Measurements from ENCODE around the gene XPR1.

XPR1 gene

DNA sequence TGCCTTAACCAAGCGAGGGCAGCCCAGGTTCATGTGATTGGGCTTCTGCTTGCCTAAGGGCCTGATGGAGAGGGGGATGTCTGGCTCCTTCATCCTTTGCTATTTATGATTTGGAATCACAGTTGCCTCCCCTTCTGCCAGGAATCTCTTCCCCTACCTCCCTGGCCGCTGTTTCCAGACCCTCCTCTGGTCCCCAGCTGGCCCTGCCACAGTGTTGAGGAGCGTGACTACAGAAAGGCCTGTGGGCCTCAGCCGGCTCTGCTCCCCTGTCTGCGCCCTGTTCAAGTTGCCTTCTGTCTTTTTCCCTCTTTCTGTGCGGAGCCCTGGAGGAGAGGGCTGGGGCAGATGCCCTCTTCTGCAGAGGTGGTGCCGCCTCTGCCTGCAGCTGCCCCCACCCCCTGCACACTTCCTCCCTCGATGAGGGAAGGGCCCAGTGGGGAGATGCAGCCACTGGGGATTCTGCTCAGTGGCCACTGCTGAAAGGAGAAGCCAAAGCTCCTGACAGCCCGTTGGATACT lies 287.4 kb downstream of the XPR1 start:
- no peak for DNase-seq

DNA sequence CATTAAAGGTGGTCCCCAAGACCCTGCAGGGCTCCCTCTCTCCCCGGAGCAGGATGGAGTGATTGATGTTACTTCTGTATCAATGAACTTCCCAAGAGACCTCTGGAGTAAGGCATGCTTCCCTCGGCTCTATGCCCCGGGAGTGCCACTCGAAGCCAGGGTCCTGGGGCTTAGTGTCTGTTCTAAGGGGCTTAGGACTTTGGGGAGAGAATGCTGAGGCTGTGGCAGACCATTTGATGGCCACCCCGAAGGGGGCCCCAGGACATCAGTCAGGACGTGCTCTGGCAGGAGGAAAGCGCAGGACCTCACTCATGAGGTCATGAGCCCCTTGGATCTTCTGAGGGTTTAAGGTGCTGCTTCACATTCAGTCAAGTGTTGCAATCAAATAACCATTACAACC lies 288.4 kb downstream of the XPR1 start:
- no peak for DNase-seq

DNA sequence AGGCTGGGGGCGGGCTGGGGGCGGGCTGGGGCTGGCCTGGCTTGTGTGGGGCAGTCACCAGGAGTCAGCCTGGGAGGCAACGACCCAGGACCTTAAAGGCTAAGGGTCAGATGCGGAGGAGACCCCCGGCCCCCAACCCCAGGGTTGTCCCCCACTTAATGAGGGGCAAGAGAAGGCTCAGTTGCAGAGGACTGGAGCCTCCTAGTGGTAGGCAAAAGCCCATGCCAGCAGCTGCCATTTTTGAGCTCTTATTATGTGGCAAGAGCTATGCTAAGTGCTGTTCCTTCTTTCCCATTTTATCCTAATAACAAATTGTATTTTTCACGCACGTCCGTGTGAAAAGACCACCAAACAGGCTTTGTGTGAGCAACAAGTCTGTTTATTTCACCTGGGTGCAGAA lies 288.9 kb downstream of the XPR1 start:
- DNase-seq = no peak

DNA sequence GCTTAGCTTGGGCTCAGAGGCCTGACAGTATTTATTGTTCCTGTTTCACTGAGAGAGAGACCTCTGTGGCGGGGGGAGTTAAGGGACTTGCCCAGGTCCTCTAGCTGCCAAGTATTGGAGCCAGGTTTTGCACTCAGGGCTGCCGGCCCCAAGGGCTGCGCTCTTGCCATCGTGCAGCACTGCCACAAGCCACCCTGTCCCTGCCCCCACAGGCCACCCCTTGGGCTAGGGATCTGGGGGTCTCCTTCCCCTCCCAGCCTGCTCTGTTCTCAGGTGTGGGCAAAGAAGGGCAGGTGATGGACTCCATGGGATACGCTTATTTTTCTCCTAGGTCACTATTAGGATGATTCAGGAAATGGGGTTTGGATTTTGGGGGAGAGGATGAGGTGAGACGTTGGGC lies 289.6 kb downstream of the XPR1 start:
- no peak for DNase-seq

DNA sequence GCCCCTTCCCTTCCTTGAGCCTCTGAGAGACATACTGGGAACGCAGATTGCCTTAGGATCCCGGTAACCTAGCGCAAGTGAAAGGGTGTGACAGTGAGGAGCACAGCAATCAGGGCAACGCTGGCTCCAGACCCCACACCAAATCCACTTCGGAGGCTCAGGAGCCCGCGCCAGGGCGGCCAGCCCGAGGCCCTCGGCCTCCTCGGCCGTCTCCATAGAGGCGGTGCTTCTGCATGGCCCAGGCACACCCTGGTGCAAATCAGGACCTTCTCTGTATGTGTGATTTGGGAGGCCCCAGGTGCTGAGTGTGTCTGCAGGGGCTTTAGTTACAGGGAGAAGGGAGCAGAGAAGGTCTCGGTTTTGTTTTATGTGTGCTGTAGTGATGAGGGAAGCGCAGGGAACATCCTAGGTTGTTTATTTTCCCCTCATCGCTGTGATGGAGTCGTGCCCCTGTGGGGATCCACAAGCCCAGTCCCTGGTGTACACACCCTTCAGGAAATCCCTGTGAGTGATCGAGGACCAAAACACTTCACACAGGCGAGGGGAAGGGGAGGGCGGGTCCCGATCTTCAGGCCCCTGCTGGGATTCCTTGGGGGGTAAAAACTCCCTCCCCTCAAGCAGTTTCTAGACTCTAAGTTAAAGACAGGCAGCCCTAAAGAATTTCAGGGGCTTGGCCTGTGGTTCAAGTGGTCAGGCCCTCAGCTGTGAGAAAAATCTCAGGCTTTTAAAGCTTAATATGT lies 290.2 kb downstream of the XPR1 start:
- DNase-seq = no peak

DNA sequence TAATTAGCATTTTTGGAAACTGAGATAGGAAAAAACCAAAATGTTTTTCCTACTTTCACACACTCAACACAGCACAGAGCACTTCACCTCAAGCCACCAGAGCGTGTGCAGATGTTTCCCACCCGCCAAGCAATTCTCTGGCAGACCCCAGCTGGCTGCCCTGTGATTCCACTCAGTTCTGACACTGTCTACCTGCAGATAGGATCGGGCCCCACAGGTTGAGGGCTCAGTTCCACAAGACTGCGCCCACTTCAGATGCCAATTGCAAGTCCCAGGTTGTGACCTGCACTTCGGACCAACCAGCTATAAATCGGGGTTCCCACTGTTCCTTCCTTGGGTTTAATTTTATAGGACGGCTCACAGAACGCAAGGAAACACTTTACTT lies 290.8 kb downstream of the XPR1 start:
- DNase-seq = no peak

DNA sequence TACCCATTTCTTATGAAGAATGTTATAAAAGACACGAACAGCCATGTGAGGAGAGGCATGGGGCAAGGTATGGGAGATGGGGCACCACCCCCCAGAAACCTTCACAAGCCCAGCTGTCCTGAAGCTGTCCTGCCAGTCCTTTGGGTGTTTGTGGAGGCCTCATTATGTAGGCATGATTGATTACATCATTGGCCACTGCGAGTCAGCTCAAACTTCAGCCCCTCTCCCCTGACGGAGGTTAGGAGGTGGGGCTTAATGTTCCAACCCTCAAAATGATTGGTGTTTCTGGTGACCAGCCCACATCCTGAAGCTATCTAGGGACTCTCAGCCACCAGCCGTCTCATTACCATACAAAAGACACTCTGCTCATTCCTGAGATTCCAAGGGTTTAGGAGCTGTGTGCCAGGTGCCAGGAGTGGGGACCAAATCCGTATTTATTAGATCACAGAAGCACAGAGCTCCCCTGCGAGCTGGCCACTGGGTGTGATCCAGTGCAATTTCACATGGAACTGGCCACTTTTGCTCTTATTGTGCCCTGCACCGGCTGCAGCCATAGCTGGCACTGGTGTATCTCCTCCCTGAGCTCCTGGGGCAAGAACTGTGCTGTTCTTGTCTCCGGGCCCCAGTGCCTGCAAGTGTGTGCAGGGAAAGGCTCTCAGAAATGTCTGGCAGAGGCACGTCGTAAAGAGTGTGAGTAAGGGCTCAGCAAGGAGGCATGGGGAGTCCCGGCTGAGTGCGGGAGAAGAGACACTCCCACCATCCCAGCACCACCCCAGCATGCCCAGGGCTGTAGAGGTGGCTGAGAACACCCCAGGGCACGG lies 291.4 kb downstream of the XPR1 start:
- no peak for DNase-seq

DNA sequence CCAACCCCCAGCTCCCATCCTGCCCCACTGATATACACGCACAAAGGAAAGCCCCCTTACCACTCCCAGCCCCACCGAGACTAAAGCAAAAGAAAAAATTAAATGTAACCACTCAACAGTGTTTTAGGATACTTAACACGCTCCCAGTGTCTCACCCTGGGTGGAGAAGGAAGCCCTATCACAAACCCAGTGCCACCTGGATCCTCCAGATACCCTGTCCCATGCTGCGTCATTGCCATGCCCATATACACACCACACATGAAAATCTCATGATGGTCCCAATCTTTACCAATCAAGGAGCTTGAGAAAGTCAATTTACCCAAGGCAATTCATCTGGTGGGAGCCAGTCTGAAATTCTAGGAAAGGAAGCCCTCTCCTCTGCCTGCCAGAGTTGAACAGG lies 292.1 kb downstream of the XPR1 start:
- DNase-seq = no peak

DNA sequence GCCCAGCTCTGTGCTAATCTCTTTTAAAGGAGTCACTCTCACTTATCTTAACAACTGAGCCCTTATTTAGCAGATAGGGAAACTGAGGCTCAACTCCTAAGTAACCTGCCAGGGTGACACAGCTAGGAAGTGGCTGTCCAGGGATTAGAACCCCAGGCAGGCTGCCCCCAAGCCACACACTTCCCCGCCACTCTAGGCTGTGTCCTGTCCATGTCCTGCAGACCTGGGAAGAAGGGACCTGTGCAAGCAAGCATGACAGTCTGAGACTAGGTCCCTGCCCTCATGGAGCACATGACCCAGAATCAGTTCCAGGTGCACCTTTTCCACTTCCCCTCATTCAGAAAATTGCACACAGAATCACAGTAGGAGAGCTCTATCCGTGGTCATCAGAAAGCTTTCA lies 293.1 kb downstream of the XPR1 start:
- no peak for DNase-seq

DNA sequence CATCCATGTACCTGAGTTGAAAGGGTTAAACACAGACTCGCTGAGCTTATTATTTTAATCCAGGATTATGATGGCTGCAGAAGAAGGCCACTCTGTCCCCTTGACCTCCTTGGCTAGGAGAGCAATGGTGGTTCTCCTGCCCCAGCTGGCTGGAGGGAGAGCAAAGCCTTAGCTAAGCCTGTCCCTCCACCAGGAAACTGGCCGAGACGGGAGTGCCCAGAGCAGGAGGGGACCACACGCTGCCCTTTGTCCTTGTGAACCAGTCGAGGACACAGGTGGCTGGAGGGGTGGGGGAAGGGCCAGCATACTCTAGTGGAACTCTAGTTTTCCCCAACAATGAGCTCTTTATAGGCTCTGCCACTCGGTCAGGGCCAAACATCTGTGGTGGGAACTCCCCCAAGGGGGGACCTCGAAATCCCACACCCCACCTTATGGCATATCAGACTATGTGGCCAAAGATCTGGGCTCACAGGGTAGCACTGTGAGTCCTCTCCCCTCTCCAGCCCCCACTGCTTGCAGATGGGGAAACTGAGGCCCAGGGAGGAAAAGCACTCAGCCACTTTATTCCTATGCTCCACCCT lies 293.7 kb downstream of the XPR1 start:
- DNase-seq = no peak

DNA sequence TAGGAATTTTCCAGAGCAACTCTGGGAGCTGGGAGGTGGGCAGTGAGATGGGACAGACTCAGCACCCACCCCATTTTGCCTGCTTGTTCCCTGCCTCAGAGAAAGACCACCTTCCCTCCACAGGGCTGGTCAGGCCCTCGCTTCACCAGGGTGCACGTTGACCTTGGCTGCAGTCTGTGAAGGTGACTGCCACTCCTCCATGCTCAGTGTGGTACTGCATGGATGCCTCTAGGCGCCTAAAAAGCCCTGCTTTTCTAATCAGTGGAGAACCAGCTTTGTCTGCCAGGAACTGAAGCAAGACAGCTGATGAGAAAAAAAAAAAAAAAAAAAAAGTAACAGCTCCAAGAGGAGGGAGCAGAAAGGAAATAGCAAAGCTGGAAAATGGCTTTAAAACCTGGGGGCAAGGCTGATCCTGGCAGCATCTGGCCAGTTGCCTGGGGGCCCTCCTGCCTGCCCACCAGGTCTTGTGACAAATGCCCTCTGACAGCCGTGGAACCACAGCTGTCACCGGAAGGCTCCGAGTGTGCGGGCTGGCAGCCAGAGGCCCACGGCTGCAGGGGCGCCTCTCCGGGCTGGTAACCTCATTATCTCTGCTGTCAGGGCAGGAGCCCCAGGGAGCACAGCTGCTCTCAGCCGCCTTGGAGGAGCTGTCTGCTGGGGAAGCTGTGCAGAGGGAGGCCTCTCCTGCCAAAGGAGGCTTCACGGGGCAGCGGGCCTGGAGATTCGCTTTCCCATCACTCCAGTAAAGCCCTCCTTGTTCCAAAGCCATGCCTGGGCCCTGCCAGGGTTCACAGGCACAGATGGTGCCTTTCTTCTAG lies 294.6 kb downstream of the XPR1 start:
- DNase-seq = no peak

DNA sequence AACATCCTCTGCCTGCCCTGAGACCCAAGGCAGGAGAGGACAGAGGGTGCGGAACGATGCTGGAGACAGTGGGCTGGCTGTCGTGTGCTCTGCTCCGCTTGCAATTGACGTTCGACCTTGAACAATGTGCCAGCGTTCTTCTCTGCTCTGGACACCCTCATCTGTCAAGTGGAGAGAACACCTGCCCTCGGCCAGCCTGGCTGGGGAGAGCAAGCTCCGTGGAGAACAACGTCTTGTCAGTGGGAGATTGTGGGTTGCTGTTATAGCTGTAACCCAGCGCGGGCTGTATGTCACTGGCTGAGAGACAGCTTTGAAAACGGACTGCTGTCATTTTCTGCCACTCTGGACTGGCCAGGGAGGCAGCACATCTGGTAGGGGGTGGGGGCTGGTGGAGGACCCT lies 295.5 kb downstream of the XPR1 start:
- no peak for DNase-seq

DNA sequence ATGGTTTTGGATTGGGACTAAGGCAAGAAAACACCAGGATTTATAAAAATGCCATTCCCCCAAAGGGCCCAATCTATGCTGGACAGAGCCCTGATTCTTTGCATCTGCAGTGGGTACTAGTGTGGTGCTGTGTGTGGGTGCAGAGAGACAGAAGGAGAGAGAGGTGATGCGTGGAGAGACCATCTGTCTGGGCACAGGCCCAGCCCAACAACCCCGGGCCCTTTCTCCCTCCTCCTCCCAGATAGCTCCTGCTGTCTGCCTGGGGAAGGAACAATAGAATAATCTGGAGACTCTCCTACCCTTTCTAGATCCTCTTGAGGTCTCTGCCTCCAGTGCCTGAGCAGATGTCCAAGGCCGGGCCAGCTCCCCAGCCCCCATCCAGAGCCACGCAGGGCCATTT lies 296.0 kb downstream of the XPR1 start:
- no peak for DNase-seq

DNA sequence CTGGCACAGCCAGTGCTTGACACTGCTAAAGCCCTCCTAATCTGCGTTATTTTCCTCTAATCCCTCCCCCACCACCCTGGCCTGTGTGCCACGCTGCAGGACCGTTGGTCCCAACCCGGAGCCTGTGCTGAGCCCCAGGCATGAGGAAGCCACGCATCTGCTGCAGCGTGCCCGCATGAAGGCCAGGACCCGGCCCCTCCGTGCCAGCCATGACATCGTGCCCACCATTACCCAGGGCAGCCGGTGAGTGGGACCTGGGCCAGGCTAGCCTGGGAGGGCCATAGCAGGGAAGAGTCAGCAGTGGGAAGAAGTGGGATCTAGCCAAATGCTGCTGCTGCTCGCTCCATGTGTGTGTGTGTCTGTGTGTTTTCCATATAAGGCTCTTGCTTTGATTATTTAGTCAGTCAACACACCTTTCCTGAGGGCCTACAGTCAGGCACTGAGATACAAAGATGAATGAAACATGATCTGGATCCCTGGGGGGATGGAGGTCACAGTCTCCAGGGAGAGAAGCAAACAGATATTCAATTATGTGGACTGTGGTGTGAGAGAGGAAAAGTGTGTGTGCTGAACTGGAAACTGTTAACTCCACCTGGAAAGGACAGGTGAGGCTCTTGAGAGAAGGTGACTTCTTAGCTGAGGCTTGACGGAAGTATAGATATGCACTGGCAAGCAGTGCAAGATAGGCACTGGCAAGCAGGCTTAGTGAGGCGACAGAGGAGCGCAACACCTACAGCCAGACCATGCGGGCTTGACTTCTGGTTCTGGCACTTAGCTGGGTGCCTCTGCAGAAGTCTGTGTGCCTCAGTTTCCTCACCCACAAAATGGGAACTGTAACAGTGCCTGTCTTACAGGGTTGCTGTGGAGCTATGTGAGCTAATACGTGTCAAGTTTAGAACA lies 296.8 kb downstream of the XPR1 start:
- DNase-seq = no peak

DNA sequence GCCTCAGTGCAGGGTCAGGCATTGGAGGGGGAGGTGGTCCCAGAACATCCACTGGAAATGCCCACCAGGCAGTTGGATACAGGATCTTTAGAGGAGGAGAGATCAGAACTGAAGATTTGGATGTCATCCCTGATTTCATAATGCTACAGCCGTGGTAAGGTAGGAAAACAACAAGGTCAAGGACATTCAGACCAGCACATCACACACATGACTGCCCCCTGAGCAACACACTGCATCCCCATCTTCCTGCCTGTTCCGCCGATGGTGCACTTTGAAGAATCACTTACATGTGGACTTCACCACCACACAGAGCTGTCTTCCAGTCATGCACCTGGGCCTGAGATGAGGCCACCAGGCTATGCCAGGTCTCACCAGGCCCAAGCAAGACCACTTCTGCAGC lies 297.6 kb downstream of the XPR1 start:
- DNase-seq = no peak

DNA sequence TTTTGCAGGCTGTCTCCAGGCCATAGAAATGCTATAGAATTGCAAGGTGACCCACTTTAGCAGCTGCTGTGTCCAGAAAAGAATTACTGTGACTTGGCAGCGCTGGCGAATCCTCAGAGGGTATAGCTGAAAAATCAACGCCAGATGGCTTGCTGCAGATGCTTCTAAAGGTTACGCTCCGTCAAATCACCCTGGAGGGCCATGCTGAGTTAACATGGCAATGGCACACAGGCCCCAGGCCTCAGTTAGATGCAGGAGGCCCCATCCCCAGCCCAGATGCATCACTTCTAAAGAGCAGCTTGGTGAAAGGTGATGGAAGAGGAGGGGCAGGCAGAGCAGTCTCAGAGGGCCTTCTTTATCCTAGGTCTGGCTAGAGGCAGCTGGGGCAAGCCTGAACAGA lies 298.9 kb downstream of the XPR1 start:
- DNase-seq = no peak

DNA sequence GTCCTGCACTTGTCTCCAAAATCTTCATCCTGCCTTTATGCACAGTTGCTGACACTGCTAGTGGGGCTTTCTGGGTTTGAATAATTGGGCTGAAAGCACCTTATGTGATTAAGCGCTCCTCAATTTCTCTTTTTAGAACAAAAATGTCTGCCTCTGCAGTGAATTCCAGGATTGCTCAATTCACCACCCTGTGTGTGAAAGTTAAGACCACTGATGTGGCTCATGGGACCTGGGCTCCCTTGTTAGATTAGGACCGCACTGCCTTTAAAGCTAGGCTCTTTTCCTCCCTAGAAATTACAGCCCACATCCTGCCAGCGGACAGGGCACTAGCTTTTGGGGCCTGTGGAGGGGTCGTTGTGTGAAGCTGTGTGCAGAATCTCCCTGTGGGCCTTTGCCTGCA lies 299.7 kb downstream of the XPR1 start:
- DNase-seq = no peak

DNA sequence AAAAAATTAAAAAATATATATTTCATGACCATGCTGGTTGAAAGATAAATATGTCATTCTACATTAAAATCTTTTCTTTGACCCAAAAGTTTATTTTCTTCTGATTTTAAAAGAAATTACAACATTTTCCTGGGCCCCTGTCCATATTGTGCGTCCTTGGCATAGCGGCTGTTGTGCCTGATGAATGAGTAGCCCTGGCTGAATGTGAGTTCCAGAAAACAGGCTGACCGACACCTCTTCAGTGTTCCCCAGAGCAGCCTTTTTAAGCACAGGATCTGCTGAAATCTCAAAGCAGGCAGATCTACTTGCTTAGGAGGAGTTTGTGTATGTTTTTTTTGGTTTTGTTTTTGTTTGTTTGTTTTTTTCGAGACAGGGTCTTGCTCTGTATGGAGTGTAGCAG lies 300.6 kb downstream of the XPR1 start:
- DNase-seq = no peak

DNA sequence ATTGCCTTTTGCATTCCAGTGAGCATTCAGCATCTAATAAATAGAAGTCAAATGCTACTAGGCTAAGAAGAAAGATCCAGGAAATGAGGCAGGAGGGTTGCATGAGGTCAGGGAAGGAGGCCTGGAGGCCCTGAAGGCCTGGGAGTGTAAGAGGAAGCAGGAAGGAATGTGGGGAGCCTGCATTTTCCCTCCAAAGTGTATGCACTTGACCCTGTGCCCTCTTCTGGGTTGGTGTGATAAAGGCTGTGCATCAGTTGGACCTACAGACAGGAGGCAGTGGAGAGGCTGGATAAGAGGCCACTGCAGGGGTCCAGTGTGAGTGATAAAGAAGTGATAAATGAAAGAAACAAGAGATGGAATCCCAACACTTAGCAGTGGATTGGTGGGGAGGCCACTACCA lies 301.3 kb downstream of the XPR1 start:
- no peak for DNase-seq

DNA sequence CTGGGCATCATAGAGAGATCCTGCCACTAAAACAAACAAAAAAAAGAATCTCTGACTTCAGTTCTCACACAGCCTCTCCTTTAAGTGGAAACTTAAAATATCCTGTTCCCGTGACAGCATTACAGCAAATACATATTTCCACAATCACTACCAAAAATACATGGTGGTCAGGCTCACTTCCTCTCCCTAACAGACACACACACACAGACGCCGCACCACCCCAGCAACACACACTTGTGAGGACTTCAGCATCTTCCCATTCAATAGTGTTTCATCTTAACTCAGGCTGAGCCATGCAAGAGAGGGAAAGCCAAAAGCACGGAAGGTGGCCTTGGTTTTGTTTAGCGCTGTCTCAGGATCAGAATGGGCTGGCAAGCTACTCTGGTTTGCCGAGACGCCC lies 302.7 kb downstream of the XPR1 start:
- DNase-seq = no peak

DNA sequence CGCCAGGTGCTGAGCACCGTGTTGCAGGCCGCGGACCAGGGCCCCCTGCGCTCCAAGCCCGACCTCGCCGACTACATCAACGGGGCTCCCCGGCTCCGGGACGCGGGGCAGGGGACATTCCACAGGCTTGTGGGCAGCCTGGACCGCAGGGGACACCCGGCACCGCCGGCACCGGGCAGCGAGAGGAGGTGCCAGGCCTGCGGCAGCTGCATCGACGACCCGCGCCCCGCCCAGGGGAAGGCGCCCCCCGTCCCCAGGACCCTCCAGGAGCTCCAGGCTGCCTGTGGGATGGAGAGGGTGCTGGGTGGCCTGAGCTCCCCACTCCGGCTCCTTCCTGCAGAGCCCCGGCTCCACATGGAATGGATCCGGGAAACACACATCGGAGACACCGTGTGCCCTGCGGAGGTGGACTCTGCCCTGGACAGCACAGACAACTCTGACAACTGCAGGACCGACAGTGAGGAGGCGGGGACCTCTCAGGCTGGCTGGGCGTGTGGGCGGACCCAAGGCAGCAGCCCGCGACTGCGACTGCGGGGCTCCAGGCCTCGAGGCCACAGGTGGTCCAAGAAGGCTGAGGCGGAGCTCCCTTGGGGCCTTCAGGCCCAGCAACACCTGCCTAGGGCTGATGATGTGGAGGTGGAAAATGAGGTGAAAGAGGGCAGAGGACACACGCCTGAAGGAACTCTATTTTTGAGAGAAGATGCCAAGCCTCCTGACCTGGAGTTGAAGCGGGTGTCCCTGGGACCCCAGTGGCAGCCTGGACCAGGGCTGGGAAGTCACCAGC lies 303.7 kb downstream of the XPR1 start:
- DNase-seq = no peak

Measured in activated CD4-positive, CD25-positive, alpha-beta regulatory T cell treated with anti-CD3 and anti-CD28 coated beads, Interleukin-2, amount 50 U/mL, for 72 hours (primary cell).